Left renal pelvis (tissue), 4 donors: ENCODE data around the gene IKZF1. TPM values are rescaled to one million over a fixed set of nuclear protein-coding genes. Genes with fewer than 3 reads are reported as not detected.

Experiments
- DNase-seq, 4 donors: peaks; one replicate each; pipeline ENCODE4 v3.0.0-alpha.2; 2013; ENCODE audit warnings: low read depth in 4 of 4, low spot score in 3 of 4
- polyA plus RNA-seq, 4 donors: library from polyadenylated mRNA; unstranded; fragments of 120-200 nt; gene quantifications; one replicate each; pipeline ENCODE4 v1.2.1, GENCODE V29; 2013; ENCODE audit not compliant: insufficient read length in 4 of 4

The IKZF1 gene
- polyA plus RNA-seq, 4 donors = 0.98 to 3.1 (median 2.1) TPM

DNA sequence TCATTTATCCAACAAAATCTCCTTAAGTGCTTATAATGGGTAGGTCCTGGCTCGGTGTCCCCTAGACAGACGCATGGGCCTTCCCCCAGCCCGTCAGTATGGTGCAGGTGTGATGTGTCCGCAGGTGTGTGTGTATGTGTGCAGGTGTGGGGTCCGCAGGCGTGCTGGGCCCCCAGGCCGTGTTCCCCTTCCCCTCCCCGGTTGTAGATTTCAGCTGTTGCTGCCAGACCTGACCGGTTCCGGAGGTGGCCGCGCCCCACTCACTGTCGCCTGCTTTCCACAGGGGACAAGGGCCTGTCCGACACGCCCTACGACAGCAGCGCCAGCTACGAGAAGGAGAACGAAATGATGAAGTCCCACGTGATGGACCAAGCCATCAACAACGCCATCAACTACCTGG is 95.1 kb downstream of the IKZF1 start:
- no peak for DNase-seq

DNA sequence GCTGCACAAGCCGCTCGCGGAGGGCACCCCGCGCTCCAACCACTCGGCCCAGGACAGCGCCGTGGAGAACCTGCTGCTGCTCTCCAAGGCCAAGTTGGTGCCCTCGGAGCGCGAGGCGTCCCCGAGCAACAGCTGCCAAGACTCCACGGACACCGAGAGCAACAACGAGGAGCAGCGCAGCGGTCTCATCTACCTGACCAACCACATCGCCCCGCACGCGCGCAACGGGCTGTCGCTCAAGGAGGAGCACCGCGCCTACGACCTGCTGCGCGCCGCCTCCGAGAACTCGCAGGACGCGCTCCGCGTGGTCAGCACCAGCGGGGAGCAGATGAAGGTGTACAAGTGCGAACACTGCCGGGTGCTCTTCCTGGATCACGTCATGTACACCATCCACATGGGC is 95.6 kb downstream of the IKZF1 start:
- DNase-seq = no peak

DNA sequence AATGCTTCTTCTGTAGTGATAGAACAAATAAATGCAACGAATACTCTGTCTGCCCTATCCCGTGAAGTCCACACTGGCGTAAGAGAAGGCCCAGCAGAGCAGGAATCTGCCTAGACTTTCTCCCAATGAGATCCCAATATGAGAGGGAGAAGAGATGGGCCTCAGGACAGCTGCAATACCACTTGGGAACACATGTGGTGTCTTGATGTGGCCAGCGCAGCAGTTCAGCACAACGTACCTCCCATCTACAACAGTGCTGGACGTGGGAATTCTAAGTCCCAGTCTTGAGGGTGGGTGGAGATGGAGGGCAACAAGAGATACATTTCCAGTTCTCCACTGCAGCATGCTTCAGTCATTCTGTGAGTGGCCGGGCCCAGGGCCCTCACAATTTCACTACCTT is 99.9 kb downstream of the IKZF1 start:
- no peak for DNase-seq

DNA sequence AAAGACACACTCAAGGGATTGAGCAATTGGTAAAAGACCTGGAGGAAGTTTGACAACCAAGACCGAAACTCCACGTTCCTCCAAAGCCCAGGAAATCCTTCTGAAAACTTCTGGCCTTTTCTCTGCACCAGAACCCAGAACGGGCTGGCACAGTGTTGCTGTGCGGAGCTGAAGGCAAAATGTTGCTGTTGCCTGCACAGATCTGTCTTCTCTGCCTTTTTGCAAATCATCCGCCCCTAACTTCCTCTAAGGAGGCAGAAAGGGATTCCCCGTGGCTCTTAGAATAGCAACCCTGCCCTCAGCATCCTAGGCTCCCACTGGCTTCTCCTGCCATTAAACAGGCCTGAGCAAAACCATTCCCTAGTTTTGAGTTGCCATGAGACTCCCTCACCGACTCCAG is 100.7 kb downstream of the IKZF1 start:
- no peak for DNase-seq

DNA sequence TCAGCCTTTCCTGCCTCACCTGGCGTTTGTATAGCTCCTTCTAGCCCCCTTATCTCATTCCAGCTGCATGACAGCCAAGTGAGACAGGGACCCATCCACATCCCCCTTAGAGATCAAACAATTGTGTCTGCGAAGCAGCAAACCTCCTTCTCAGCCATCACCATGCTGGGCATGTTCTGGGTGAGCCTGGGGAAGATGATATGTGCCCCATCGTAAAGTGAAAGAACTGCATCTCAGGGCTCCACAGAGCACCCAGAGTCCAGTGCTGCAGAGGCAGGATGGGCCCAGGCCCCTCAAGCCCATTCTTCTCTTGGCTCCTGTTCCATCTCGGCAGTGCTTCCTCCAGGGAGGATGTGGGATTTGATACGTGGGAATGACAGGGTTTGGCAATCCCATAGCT is 102.4 kb downstream of the IKZF1 start:
- no peak for DNase-seq

DNA sequence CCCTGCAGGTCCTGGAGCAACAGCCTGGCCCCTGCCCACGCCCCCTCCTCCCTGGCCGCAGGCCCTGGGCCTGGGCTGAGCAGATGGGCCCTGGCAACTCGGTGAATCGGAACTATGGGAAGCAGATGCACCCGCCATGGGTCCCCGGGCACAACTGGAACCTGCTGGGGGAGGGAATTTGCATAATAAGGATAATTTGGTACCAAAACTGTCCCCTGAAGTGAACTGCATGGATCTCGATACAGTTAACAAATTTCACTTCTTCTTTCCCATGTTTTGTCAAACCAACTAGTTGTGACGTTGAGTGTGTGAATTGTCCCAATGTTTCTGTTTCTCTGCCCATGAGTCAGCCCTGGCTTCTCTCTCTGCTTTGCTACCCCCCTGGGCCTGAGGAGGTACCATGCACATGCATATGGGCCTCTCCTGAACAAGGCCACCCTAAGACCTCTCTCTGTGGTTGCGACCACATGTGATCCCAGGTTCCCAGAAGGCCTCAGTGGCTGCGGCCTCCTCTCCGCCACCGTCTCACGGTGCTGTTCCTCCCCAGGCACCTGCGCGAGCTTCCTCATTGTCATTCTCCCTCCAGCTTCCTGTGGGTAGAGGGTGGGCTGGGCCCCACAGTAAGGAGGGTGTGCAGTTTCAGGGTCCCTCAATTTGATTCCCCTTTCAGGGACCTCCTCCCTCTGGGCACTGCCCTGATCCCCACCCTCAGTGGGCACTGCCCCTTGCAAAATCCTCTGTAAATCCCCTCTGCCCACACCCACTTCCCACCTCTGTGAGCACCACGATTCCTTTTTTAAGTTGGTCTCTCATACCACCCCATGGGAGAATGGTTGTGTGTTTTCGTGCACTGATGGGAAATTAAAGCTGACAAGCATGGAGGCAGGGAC is 105.6 kb downstream of the IKZF1 start:
- DNase-seq = no peak

DNA sequence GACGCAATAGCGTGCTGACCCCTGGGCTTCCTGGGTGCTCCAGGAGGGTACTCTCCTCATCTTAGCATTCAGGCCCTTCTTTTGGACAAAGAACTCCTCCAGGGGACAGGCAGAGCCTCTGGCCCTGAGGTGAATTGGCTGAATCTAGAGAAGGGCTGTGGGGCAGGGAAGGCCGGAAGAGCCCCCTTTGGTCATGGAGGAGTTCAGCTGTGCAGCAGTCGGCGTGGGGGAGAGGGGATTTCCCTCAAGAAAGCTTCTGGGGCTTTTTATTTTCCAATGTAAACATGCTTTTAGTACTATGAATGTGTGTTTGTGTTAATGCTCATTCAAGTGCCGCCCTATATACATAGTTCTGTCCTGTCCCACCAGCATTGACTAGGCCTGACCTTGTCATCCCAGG is 106.8 kb downstream of the IKZF1 start:
- no peak for DNase-seq

DNA sequence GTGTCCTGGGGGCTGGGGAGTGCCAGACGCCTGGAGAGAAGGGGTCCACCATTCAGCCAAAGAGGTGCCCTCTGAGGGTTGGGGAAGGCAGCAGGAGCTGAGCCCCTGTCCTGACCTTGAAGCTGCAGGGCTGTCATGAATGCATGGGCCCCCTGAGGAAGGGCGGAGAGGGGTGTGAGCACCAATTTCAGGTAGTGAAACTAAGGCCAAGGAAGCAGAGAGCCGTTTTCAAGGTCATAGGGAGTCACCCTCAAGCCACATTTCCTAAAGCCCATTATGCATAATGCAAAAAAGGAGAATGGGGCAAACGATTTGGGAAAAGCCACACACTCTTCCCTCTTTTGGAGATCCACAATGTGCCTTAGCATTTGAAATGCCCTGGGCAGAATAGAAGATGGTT is 108.5 kb downstream of the IKZF1 start:
- no peak for DNase-seq

DNA sequence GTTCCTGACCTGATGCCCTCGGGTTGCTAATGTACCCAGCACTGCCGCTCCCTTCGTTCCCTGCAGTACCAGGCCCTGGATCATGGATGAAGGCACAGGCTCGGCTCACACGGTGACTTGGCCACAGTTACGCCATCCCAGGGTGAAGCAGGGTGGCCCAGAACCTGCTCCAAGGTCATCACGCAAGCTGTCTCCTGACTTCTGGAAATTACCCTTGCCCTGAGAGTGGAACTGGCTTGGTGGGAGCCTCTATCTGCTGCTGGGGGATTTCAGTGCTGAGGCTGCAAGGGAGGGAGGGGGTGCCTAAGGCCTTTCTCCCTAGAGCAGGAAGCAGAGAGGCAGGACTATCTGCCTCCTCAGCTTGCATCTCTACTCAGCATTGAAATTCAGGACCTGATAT is 109.0 kb downstream of the IKZF1 start:
- no peak for DNase-seq

DNA sequence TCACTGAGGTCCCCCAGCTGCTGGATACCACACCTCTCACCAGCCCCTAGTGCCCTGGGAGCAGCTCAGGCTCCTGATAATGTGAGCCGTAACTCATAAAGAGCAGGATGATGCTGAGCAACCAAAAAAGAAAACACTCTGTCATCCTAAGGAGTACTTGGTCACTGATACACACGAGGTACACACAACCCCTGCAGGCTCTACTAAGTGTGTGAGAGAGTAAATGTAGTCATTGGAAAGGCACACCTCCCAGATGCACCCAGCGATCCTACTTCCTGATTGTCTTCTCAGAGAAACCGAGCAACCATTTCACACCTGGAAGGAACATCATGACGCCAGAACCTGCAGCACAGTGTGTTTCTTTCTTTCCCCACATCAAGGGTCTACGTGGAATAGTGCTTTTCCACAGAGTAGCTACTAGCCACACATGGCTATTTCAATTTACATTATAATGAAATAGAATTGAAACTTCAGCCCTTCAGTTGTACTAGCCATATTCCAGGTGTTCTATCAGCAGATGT is 111.4 kb downstream of the IKZF1 start:
- DNase-seq = no peak

DNA sequence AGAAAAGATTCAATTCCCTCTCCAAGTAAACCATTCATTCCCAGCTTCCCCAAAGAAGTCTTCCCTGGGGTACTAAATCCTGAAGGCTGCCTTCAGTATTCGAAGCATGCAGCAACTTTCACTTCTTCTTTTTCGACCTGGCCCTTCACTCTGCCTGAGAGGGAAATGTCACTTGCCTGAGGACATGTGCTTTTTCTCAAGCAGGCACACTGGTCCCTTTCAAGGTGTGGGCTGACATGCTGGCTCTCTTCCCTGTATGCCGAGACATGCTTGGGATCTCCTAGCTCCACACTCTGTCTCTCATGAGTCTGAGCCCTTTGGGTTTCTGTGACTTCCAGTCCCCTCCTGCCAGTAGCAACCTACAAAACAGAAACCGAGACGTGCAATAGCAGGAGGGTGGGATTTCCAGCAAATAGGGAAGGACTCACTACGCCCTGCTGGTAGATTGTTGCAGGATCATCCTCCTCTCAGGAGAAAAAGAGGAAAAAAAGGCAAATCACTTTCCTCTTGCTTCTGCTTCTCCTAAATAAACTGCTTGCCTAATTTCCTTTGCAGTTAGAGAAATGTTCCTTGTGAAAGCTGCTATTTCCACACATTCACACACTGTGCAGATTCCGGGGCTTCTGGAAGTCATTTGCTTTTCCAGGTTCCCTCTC is 112.1 kb downstream of the IKZF1 start:
- DNase-seq = no peak

DNA sequence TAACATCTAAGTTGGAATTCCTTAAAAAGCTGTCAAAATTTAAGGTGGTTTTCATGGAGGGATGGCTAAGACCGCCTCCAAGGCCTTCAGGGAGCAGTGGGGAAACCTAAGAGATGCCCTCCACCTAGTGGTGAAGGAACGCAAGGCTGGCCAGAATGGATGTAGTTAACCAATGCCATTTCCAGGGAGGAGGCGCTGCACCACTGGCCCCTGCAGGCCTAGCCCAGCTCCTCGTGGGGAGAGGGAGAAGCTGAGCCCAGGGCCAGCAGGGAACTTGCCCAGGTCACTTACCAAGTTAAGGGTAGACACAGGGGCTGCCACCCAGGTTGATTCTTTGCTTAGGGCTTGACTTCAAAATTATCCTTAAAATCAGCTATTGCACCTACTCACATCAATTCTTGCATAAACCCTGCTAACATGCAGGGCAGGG is 113.6 kb downstream of the IKZF1 start:
- DNase-seq = peak; percentile 42 to 54 (median 46)

DNA sequence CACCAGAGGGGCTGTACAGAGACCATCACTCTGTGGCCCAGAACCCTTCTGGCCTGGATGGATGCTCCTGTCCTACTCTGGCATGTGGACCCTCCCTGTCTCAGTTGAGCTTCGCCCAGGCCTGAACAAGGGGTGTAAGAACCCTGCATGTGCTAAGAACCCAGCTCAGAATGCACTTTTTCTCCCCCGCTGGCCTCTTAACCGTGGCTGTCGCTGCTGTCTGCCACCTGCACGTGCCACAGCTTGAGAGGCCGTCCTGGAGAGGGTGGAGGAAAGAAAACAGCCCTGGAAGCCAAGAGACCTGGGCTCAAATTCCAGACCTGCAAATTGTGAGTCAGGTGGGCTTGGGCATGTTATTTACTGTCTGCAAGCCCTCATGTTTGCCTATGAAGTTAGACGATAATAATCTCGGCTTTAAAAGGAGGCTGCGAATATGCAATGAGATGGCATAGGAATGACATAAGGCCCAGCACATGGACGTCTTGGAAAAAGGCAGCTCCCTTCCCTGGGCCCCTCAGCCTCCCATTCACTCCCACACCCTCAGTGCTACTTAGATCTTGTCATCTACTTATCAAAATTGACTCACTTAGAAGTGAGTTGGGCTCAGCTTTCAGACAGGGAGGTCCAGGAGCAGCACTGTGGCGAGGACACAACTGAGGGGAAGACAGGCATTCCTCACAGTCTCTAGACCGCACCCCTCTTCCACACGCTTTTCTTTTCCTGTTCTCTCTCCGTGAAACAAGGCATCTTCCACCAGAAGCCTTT is 114.2 kb downstream of the IKZF1 start:
- DNase-seq = no peak

DNA sequence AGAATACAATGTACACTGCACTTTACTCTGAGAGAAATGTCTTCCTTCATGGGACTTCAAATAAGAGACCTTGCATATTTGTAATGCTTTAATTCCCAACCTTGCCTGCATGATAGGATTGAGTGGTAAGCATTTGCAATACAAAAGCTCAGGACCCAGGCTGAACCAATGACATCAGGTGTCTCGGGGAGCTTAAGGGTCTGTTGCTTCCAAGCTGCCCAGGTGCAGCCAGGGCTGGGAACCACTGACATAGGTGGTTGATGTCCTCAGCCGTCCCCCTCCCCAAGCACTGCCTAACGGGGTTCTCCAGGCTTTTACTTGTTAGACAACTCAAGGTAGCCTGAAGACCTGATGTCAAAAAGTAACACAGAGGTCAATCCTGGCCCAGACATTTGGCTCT is 116.5 kb downstream of the IKZF1 start:
- no peak for DNase-seq

DNA sequence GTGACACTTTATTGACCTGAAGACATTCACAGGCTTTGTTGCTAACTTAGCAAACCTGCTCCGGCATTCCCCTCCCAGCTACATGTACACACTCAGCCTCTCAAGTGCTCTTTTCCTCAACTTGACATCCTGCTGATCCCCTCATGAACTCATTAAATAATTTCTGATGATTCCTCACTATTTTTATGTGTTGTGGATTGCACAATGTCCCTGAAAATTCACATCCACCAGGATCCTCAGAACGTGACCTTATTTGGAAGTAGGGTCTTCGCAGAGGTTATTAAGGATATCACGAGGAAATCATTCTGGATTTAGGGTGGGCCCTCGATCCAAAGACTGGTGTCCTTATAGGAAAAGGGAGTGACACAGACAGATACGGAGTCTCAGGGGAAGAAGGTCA is 118.3 kb downstream of the IKZF1 start:
- no peak for DNase-seq

DNA sequence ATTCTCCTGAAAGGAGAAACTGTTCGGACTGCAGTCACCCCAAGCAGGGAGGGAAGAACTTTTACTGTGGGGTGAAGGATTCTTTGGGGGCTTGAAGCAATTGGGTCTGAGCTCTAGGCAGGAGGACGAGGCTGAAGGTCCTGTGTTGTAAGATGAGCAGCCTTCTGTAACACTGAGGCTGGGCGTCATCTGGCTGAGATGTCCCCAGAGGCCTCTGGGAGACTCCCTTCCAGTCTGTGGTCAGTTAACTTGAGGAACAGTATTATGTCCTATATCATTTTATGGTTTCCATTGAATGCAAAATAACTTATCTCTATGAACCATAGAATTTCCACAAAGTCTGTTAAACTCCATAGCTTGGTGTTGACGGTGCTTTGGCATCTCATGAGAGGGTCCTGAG is 119.3 kb downstream of the IKZF1 start:
- no peak for DNase-seq

DNA sequence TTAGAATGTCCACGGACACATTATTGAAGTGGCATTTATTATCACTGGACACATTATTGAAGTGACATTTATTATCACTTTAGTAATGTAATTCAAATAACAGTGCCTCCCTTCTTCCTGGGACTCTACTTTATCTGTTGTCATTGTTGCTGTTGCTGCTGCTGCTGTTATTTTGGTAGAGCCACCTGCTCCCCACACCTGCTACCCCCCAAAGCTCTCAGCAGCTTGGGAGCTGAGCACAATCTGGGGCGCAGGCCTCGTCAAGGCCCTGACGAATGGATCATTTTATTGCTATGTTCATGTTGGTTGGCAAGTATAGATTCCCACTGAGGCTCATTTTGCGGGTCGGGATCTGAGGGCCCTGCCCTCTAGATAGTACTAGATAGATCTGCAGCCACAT is 120.8 kb downstream of the IKZF1 start:
- no peak for DNase-seq

DNA sequence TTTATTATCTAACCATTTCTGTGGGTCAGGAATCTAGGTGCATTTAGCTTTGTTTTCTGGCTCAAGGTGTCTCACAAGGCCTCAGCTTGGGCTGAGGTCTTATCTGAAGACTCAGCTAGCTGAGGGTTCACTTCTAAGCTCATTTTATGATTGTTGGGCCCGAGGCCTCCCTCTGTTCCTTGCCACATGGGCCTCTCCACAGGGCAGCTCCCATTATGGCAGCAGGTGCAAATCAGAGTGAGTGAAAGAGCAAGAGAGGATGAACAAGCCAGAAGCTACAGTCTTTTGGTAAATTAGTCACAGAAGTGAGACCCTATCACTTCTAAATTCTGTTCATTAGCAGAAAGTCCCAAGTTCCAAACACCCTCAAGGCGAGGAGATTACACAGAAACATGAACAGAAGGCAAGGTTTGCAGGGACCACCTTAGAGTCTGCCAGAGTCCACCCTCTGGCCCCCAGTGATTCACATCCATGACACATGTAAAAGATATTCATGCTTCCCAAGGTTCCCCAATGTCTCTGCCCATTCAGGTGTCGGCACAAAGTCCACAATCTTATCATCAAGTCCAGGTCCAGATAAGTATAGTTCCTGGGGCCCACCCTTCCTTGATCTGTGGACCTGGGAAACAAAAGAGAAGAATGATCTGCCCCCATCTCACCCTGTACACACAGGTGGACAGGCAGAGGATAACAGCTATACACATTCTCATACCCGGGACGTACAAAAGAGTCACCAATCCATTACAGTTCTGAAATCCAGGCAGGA is 121.9 kb downstream of the IKZF1 start:
- DNase-seq = no peak

DNA sequence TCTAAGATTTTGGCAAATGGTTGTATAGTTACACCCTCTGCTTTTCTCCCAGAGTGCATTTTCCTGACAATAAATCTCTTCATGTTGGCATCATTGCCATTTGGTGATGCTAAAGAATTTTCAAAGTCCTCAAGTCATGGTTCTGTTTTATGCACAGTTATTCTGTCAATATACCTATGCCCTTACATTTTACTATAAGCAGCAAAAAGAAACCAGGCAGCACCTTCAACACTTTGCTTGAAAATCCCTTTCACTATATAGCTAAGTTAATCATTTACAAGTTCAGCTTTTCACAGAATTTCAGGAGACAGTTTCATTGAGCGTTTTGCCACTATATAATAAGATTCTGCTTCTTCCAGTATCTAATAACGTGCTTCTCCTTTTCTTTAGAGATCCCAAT is 123.0 kb downstream of the IKZF1 start:
- no peak for DNase-seq

DNA sequence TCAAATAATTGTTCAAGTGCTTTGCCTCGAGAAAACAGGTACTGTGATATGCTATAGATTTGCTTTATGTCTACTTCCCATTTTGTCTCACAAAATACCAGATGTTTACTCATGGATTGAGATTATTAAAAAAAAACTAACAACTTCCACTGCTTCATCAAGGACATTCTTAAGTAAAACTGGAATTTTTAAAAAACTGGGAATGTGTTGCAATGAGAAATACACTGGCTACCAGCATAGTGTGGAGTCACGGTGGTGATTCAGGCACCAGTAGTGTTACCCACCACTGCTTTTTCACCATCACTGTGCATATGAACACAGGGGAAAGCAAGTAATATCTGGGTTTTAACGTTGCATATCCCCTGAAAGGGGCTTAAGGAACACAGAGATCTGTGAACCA is 124.4 kb downstream of the IKZF1 start:
- DNase-seq = no peak

DNA sequence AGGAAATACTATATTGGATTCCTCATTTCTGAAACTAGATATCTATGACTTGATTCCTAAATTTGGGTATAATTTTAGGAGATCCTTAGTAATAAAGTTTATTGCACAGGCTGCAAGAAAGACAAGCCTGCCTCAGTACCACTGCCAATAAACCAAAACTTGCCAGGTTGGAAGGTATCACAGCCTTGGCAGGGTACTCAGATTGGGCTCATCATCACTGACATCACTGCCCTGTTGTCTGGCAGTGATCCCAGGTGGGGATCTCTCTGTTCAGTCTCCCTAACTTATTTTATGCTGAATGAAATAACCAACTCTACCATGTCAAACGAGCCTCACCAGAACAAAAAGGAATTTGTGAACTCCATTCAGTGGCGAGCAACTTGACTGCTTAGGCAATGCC is 126.8 kb downstream of the IKZF1 start:
- no peak for DNase-seq
